WERI-Rb-1 (cell line): ENCODE measurements around the gene ROR2.

ENCODE experiments used
- DNase-seq: peaks from one replicate; pipeline ENCODE4 v3.0.0-alpha.2; 2020
- H3K27ac ChIP-seq: fragments of 250-450 bp; sonication (Bioruptor Pico); 2 replicates; pipeline ENCODE4 v1.5.1; 2020; ENCODE audit warnings: mild to moderate bottlenecking, moderate library complexity
- H3K27me3 ChIP-seq: fragments of 250-450 bp; sonication (Bioruptor Pico); 2 replicates; pipeline ENCODE4 v1.5.1; 2021; ENCODE audit warnings: mild to moderate bottlenecking, low read depth, moderate library complexity; ENCODE audit not compliant: insufficient read depth, severe bottlenecking
- H3K36me3 ChIP-seq: fragments of 250-450 bp; sonication (Bioruptor Pico); 2 replicates; pipeline ENCODE4 v1.5.1; 2020; ENCODE audit warnings: mild to moderate bottlenecking, moderate library complexity
- H3K4me3 ChIP-seq: 2 replicates; pipeline ENCODE4 v1.5.1; 2011; ENCODE audit warnings: low read depth, mild to moderate bottlenecking, control low read depth, low read length
- H3K9me3 ChIP-seq: fragments of 250-450 bp; sonication (Bioruptor Pico); 2 replicates; pipeline ENCODE4 v1.5.1; 2021; ENCODE audit warnings: mild to moderate bottlenecking, moderate library complexity; ENCODE audit not compliant: severe bottlenecking
- CTCF ChIP-seq: IDR thresholded peaks from 2 replicates; pipeline ENCODE4 v1.5.1; 2011; ENCODE audit warnings: low read depth, mild to moderate bottlenecking, control low read depth, inconsistent platforms, low read length

Gene ROR2

GRCh38 chr9:91839926-91840465 is 110.0 kb downstream of the ROR2 start:
- no peak for TF ChIP-seq CTCF
- no peaks in the 10 kb centered on the region for H3K9me3 ChIP-seq
- no peaks in the 10 kb centered on the region for H3K27me3 ChIP-seq
- H3K4me3 ChIP-seq: no peak overlapping the region
- DNase-seq: no peak
- no peak overlapping the region for H3K27ac ChIP-seq
- H3K36me3 ChIP-seq: no peaks in the 10 kb centered on the region

GRCh38 chr9:91837981-91838731 is 111.9 kb downstream of the ROR2 start:
- Histone ChIP-seq H3K27ac (peak overlapping the region; percentile 73), H3K9me3 (no peaks in the 10 kb centered on the region), H3K36me3 (no peaks in the 10 kb centered on the region), H3K4me3 (no peak overlapping the region), H3K27me3 (no peaks in the 10 kb centered on the region)
- TF ChIP-seq CTCF: no peak
- peak; percentile 72 for DNase-seq

- DNase-seq: no peak
- Histone ChIP-seq H3K36me3 (no peaks in the 10 kb centered on the region), H3K27ac (peak overlapping the region; percentile 73), H3K4me3 (no peak overlapping the region), H3K27me3 (no peaks in the 10 kb centered on the region), H3K9me3 (no peaks in the 10 kb centered on the region)
- TF ChIP-seq CTCF: no peak
Observed at GRCh38 chr9:91836515-91836914, 113.5 kb downstream of the ROR2 start.

GRCh38 chr9:91835632-91836031 is 114.4 kb downstream of the ROR2 start:
- TF ChIP-seq CTCF: no peak
- H3K27ac ChIP-seq: no peak overlapping the region
- H3K27me3 ChIP-seq: no peaks in the 10 kb centered on the region
- DNase-seq: no peak
- no peak overlapping the region for H3K4me3 ChIP-seq
- no peaks in the 10 kb centered on the region for H3K36me3 ChIP-seq
- no peaks in the 10 kb centered on the region for H3K9me3 ChIP-seq

GRCh38 chr9:91835216-91835615 is 114.8 kb downstream of the ROR2 start:
- DNase-seq: no peak
- no peak for TF ChIP-seq CTCF
- no peaks in the 10 kb centered on the region for H3K36me3 ChIP-seq
- H3K9me3 ChIP-seq: no peaks in the 10 kb centered on the region
- no peak overlapping the region for H3K27ac ChIP-seq
- H3K27me3 ChIP-seq: no peaks in the 10 kb centered on the region
- H3K4me3 ChIP-seq: no peak overlapping the region
